Caco-2 (cell line): ENCODE results near the gene PLEKHG5. TPM values are rescaled to one million over a fixed set of nuclear protein-coding genes. Genes with fewer than 3 reads are reported as not detected.

Experiments
- BruUV-seq: library from RNA; stranded (reverse); fragments of 400-500 nt; replicated peaks from 2 replicates; lab custom pipeline; 2021; lab: Mats Ljungman, UMichigan
- CTCF ChIA-PET: fragments of 300-600 bp; sonication (Branson Sonifier 250); formaldehyde crosslinking; loops from one replicate; lab custom pipeline; 2022; ENCODE audit warnings: antibody characterized with exemption; lab: Charles Lee
- POLR2A ChIA-PET: fragments of 300-600 bp; sonication (Branson Sonifier 250); formaldehyde crosslinking; loops from one replicate; lab custom pipeline; 2022; ENCODE audit warnings: antibody characterized with exemption; lab: Charles Lee
- DNase-seq, 2 experiments: peaks; one replicate each; pipeline versions ENCODE4 v3.0.0 to v3.0.0-alpha.2; 2020 to 2022
- H3K27me3 ChIP-seq: replicated peaks from 2 replicates; pipeline ENCODE4 v1.6.0; 2011; ENCODE audit warnings: low read length; ENCODE audit not compliant: control insufficient read depth, insufficient read depth
- H3K36me3 ChIP-seq: 2 replicates; pipeline ENCODE4 v1.5.1; 2011; ENCODE audit warnings: low read length; ENCODE audit not compliant: control insufficient read depth, insufficient read depth
- H3K4me1 ChIP-seq: fragments of 250-450 bp; sonication (Bioruptor Pico); 2 replicates; pipeline ENCODE4 v1.5.1; 2020; ENCODE audit warnings: mild to moderate bottlenecking
- H3K4me3 ChIP-seq: 2 replicates; pipeline ENCODE4 v1.5.1; 2011; ENCODE audit warnings: low read depth, mild to moderate bottlenecking, control low read depth, low read length
- H3K9me3 ChIP-seq: fragments of 250-450 bp; sonication (Bioruptor Pico); 2 replicates; pipeline ENCODE4 v1.5.1; 2020; ENCODE audit warnings: mild to moderate bottlenecking, moderate library complexity
- H3K27ac Mint-ChIP-seq: one replicate; pipeline ENCODE4 v1.8.0; 2022; ENCODE audit warnings: mixed read lengths; ENCODE audit not compliant: unreplicated experiment
- H3K27me3 Mint-ChIP-seq: one replicate; pipeline ENCODE4 v1.8.0; 2022; ENCODE audit warnings: mixed read lengths; ENCODE audit not compliant: insufficient read depth, unreplicated experiment
- H3K36me3 Mint-ChIP-seq: one replicate; pipeline ENCODE4 v1.8.0; 2022; ENCODE audit warnings: mild to moderate bottlenecking, mixed read lengths; ENCODE audit not compliant: insufficient read depth, unreplicated experiment
- H3K4me1 Mint-ChIP-seq: one replicate; pipeline ENCODE4 v1.8.0; 2022; ENCODE audit warnings: low read depth, mixed read lengths; ENCODE audit not compliant: unreplicated experiment
- H3K4me3 Mint-ChIP-seq: one replicate; pipeline ENCODE4 v1.8.0; 2022; ENCODE audit warnings: mild to moderate bottlenecking, moderate library complexity, mixed read lengths; ENCODE audit not compliant: unreplicated experiment
- H3K9me3 Mint-ChIP-seq: one replicate; pipeline ENCODE4 v1.8.0; 2022; ENCODE audit warnings: mixed read lengths; ENCODE audit not compliant: unreplicated experiment
- intact Hi-C: fragments of 100-400 bp; cut with micrococcal nuclease; formaldehyde crosslinking; loops from one replicate; pipeline ENCODE4 v1.10.0; 2022; ENCODE audit not compliant: unreplicated experiment
- total RNA-seq: library from RNA; stranded (reverse); gene quantifications from 2 replicates; pipeline ENCODE4 v1.2.3, GENCODE V29; 2022
- TF ChIP-seq, protein P1 (sequence below), 2 experiments: fragments of 200-600 bp in 1 of 2; IDR thresholded peaks; 1 replicate in 1 of 2; 2 replicates in 1 of 2; pipeline versions ENCODE4 v1.5.1 to v1.8.0; 2011 to 2022; ENCODE audit warnings: antibody characterized with exemption in 1 of 2, control low read depth in 1 of 2, inconsistent platforms in 1 of 2, low read depth in 1 of 2, low read length in 1 of 2, mild to moderate bottlenecking in 1 of 2, moderate library complexity in 1 of 2; ENCODE audit not compliant: insufficient read depth in 1 of 2, severe bottlenecking in 1 of 2, unreplicated experiment in 1 of 2

PLEKHG5 gene
- total RNA-seq, 1 experiment from 2014 or later = 12.2 TPM

GRCh38 chr1:6511561-6512244 is 20.2 kb upstream of the PLEKHG5 start:
- Mint-ChIP-seq H3K9me3 (no peaks in the 10 kb centered on the region), H3K27me3 (no peaks in the 10 kb centered on the region), H3K4me3 (no peak overlapping the region), H3K36me3 (no peaks in the 10 kb centered on the region), H3K4me1 (no peaks in the 10 kb centered on the region), H3K27ac (no peak overlapping the region)
- no peak overlapping the region for H3K4me3 ChIP-seq
- no peaks in the 10 kb centered on the region for H3K9me3 ChIP-seq
- ChIA-PET POLR2A (no interaction called here), CTCF (no interaction called here)
- no peak for DNase-seq
- intact Hi-C loops = no loop called here
- no peaks in the 10 kb centered on the region; the same call in 1 of the 2 replicates for H3K4me1 ChIP-seq
- BruUV-seq = no TSS peak
- no peaks in the 10 kb centered on the region for H3K27me3 ChIP-seq
- TF ChIP-seq, protein P1, sequence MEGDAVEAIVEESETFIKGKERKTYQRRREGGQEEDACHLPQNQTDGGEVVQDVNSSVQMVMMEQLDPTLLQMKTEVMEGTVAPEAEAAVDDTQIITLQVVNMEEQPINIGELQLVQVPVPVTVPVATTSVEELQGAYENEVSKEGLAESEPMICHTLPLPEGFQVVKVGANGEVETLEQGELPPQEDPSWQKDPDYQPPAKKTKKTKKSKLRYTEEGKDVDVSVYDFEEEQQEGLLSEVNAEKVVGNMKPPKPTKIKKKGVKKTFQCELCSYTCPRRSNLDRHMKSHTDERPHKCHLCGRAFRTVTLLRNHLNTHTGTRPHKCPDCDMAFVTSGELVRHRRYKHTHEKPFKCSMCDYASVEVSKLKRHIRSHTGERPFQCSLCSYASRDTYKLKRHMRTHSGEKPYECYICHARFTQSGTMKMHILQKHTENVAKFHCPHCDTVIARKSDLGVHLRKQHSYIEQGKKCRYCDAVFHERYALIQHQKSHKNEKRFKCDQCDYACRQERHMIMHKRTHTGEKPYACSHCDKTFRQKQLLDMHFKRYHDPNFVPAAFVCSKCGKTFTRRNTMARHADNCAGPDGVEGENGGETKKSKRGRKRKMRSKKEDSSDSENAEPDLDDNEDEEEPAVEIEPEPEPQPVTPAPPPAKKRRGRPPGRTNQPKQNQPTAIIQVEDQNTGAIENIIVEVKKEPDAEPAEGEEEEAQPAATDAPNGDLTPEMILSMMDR (IDR thresholded peaks at IDR 0.05; ENCODE audit: insufficient read depth in 1 of 2, low read depth in 1 of 2, low read length in 1 of 2, severe bottlenecking in 1 of 2, unreplicated experiment in 1 of 2) = no peak
- no peaks in the 10 kb centered on the region for H3K36me3 ChIP-seq

GRCh38 chr1:6511056-6511455 is 19.6 kb upstream of the PLEKHG5 start:
- H3K27ac Mint-ChIP-seq = no peak overlapping the region
- Histone ChIP-seq H3K4me1 (no peaks in the 10 kb centered on the region; the same call in 1 of the 2 replicates), H3K4me3 (no peak overlapping the region), H3K27me3 (no peaks in the 10 kb centered on the region), H3K9me3 (no peaks in the 10 kb centered on the region), H3K36me3 (no peaks in the 10 kb centered on the region)
- ChIA-PET CTCF (no interaction called here), POLR2A (no interaction called here)
- DNase-seq = no peak
- TF ChIP-seq, protein P1 (IDR thresholded peaks at IDR 0.05; ENCODE audit: insufficient read depth in 1 of 2, low read depth in 1 of 2, low read length in 1 of 2, severe bottlenecking in 1 of 2, unreplicated experiment in 1 of 2) = no peak
- H3K4me1 Mint-ChIP-seq = no peaks in the 10 kb centered on the region
- intact Hi-C loops = no loop called here
- no peaks in the 10 kb centered on the region for H3K9me3 Mint-ChIP-seq
- no peaks in the 10 kb centered on the region for H3K27me3 Mint-ChIP-seq
- H3K36me3 Mint-ChIP-seq = no peaks in the 10 kb centered on the region
- no peak overlapping the region for H3K4me3 Mint-ChIP-seq
- no TSS peak for BruUV-seq

DNA sequence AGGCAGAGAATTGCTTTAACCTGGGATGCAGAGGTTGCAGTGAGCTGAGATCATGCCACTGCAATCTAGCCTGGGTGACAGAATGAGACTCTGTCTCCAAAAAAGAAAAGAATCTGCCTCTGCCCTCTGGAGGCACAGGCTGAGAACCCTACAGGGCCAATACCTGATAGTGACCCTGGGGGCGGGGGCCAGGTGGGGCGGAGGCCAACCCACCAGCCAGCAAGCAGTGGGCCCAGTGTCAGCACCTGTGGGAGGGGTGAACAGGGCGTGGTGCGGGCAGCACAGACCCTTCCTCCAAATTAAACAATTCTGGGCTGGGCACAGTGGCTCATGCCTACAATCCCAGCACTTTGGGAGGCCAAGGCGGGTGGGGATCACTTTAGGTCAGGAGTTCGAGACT is 19.0 kb upstream of the PLEKHG5 start:
- CTCF ChIA-PET = no interaction called here
- intact Hi-C loops = no loop called here
- Mint-ChIP-seq H3K4me3 (no peak overlapping the region), H3K27ac (no peak overlapping the region), H3K27me3 (no peaks in the 10 kb centered on the region), H3K9me3 (no peaks in the 10 kb centered on the region), H3K4me1 (no peaks in the 10 kb centered on the region), H3K36me3 (no peaks in the 10 kb centered on the region)
- Histone ChIP-seq H3K36me3 (no peaks in the 10 kb centered on the region), H3K4me1 (no peaks in the 10 kb centered on the region; the same call in 1 of the 2 replicates), H3K27me3 (no peaks in the 10 kb centered on the region), H3K9me3 (no peaks in the 10 kb centered on the region), H3K4me3 (no peak overlapping the region)
- no TSS peak for BruUV-seq
- TF ChIP-seq, protein P1 (IDR thresholded peaks at IDR 0.05; ENCODE audit: insufficient read depth in 1 of 2, low read depth in 1 of 2, low read length in 1 of 2, severe bottlenecking in 1 of 2, unreplicated experiment in 1 of 2) = no peak
- POLR2A ChIA-PET = no interaction called here
- DNase-seq = no peak
